GM18507 (cell line): ENCODE measurements around the gene SPDYC.

ENCODE experiments used
- DNase-seq: peaks from one replicate; pipeline ENCODE4 v3.0.0; 2011; ENCODE audit warnings: low read depth; ENCODE audit not compliant: insufficient read length; ENCODE audit errors: extremely low spot score
- FAIRE-seq: peaks from 2 replicates; lab custom pipeline; 2011; peaks lifted over from hg19 to GRCh38; lab: Jason Lieb, UNC

The SPDYC gene

GRCh38 chr11:65216830-65217229 is 46.8 kb downstream of the SPDYC start:
- DNase-seq = no peak
- no peak for FAIRE-seq

GRCh38 chr11:65217441-65218423 is 47.7 kb downstream of the SPDYC start:
- FAIRE-seq = no peak
- no peak for DNase-seq

GRCh38 chr11:65218446-65218845 is 48.4 kb downstream of the SPDYC start:
- no peak for FAIRE-seq
- no peak for DNase-seq

GRCh38 chr11:65219930-65220213 is 49.8 kb downstream of the SPDYC start:
- DNase-seq (no peak), FAIRE-seq (no peak)

DNA sequence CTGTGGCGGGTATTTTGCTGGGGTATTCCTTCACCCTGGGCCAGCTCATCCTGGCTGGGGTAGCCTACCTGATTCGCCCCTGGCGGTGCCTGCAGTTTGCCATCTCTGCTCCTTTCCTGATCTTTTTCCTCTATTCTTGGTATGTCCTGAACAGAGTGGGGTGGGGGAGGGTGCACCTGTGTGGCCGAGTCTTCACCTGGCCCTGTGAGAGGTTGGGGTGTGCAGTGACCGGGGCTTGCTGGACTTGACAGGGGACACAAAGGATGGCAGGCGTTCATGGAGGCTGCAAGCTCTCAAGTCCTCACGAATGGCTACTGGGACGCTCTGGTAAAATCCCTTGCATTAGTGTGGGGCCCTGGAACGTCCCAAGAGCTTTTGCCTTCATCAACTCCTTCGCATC is 51.0 kb downstream of the SPDYC start:
- DNase-seq (no peak), FAIRE-seq (no peak)
